Osteoblast (primary cell): ENCODE data around the gene RALGPS2. TPM values are rescaled to one million over a fixed set of nuclear protein-coding genes. Genes with fewer than 3 reads are reported as not detected.

ENCODE experiments used
- DNase-seq: peaks from one replicate; pipeline ENCODE4 v3.0.0; 2011; ENCODE audit warnings: low spot score, mixed read lengths; ENCODE audit not compliant: insufficient read length; ENCODE audit errors: missing footprints
- H2AFZ ChIP-seq: 2 replicates; pipeline ENCODE4 v1.6.0; 2011; ENCODE audit warnings: mild to moderate bottlenecking, low read length
- H3K27ac ChIP-seq: 2 replicates; pipeline ENCODE4 v1.5.1; 2011; ENCODE audit warnings: mild to moderate bottlenecking, low read depth, low read length, moderate library complexity
- H3K27me3 ChIP-seq: 2 replicates; pipeline ENCODE4 v1.6.0; 2012; ENCODE audit warnings: mild to moderate bottlenecking, control low read depth, inconsistent platforms, low read length, moderate library complexity; ENCODE audit not compliant: insufficient read depth
- H3K36me3 ChIP-seq: 2 replicates; pipeline ENCODE4 v1.5.1; 2011; ENCODE audit warnings: mild to moderate bottlenecking, low read length, control low read depth, moderate library complexity; ENCODE audit not compliant: insufficient read depth
- H3K4me1 ChIP-seq: 2 replicates; pipeline ENCODE4 v1.5.1; 2011; ENCODE audit warnings: mild to moderate bottlenecking, low read length, control low read depth, moderate library complexity; ENCODE audit not compliant: insufficient read depth
- H3K4me2 ChIP-seq: 2 replicates; pipeline ENCODE4 v1.6.0; 2011; ENCODE audit warnings: mild to moderate bottlenecking, low read length; ENCODE audit not compliant: insufficient read depth
- H3K4me3 ChIP-seq: fragments of 200-600 bp; sonication (generic); 3 replicates; pipeline ENCODE4 v1.5.1; 2012; ENCODE audit warnings: mild to moderate bottlenecking, low read length, inconsistent platforms; ENCODE audit not compliant: insufficient read depth
- H3K79me2 ChIP-seq: 2 replicates; pipeline ENCODE4 v1.6.0; 2012; ENCODE audit warnings: mild to moderate bottlenecking, low read length, control low read depth, inconsistent platforms; ENCODE audit not compliant: insufficient read depth
- H3K9me3 ChIP-seq: 2 replicates; pipeline ENCODE4 v1.5.1; 2011; ENCODE audit warnings: low read depth, low read length, control low read depth
- H4K20me1 ChIP-seq: 2 replicates; pipeline ENCODE4 v1.6.0; 2012; ENCODE audit warnings: mild to moderate bottlenecking, low read length, control low read depth; ENCODE audit not compliant: insufficient read depth
- CTCF ChIP-seq: IDR thresholded peaks from 2 replicates; pipeline ENCODE4 v1.5.1; 2011; ENCODE audit warnings: mild to moderate bottlenecking, low read depth, low read length, moderate library complexity; ENCODE audit errors: extremely low read depth
- total RNA-seq: library from RNA; depleted of rRNA; stranded (reverse); fragments of >200 nt; gene quantifications from 2 replicates; pipeline ENCODE4 v1.2.3, GENCODE V29; 2012

Gene RALGPS2
- total RNA-seq, 1 donor, result 40.2 TPM

- Histone ChIP-seq H2AFZ (no peak overlapping the region), H3K36me3 (no peaks in the 10 kb centered on the region), H3K4me1 (peaks cover 39% of the 10 kb centered on the region), H3K9me3 (no peaks in the 10 kb centered on the region), H3K4me2 (peak overlapping the region; percentile 80), H3K79me2 (no peaks in the 10 kb centered on the region), H3K27ac (peak overlapping the region; percentile 35), H4K20me1 (no peaks in the 10 kb centered on the region), H3K4me3 (no peak overlapping the region), H3K27me3 (no peaks in the 10 kb centered on the region)
- DNase-seq, result peak; percentile 14
- no peak for TF ChIP-seq CTCF
Observed at GRCh38 chr1:178869119-178869697, 144.2 kb downstream of the RALGPS2 start.

- DNase-seq, result no peak
- Histone ChIP-seq H3K4me1 (peaks cover 39% of the 10 kb centered on the region), H4K20me1 (no peaks in the 10 kb centered on the region), H2AFZ (no peak overlapping the region), H3K4me3 (no peak overlapping the region), H3K27ac (no peak overlapping the region), H3K27me3 (no peaks in the 10 kb centered on the region), H3K79me2 (no peaks in the 10 kb centered on the region), H3K36me3 (no peaks in the 10 kb centered on the region), H3K4me2 (peak overlapping the region; percentile 29), H3K9me3 (no peaks in the 10 kb centered on the region)
- TF ChIP-seq CTCF, result no peak
Observed at GRCh38 chr1:178870221-178870620, 145.2 kb downstream of the RALGPS2 start.

GRCh38 chr1:178870944-178871343, 145.9 kb downstream of the RALGPS2 start, which contains the start of gene ANGPTL1:
ANGPTL1 (minus strand) TSS chr1:178871077; CDS start chr1:178865776, 5,301 bp downstream.
- no peaks in the 10 kb centered on the region for H4K20me1 ChIP-seq
- H3K4me3 ChIP-seq, result peak within 1 kb of the TSS; percentile 31
- peak within 1 kb of the TSS; percentile 73 for H3K4me2 ChIP-seq
- H3K27me3 ChIP-seq, result no peaks in the 10 kb centered on the region
- H3K4me1 ChIP-seq, result peaks cover 39% of the 10 kb centered on the region
- H3K9me3 ChIP-seq, result no peaks in the 10 kb centered on the region
- no peaks in the 10 kb centered on the region for H3K79me2 ChIP-seq
- H3K27ac ChIP-seq, result no peak within 1 kb of the TSS
- TF ChIP-seq CTCF, result no peak
- DNase-seq, result no peak
- peak within 1 kb of the TSS; percentile 20 for H2AFZ ChIP-seq
- H3K36me3 ChIP-seq, result no peaks in the 10 kb centered on the region

- Histone ChIP-seq H4K20me1 (no peaks in the 10 kb centered on the region), H3K9me3 (no peaks in the 10 kb centered on the region), H3K79me2 (no peaks in the 10 kb centered on the region), H2AFZ (no peak overlapping the region), H3K4me1 (peaks cover 36% of the 10 kb centered on the region), H3K36me3 (no peaks in the 10 kb centered on the region), H3K27me3 (no peaks in the 10 kb centered on the region), H3K27ac (no peak overlapping the region), H3K4me3 (no peak overlapping the region), H3K4me2 (peak overlapping the region; percentile 73)
- no peak for TF ChIP-seq CTCF
- DNase-seq, result no peak
Observed at GRCh38 chr1:178871551-178872320, 146.7 kb downstream of the RALGPS2 start.
